VCaP (cell line): Measurements from ENCODE around the gene NDUFS8.

Experiments
- H3K27ac ChIP-seq: fragments of 450-650 bp; 2 replicates; pipeline ENCODE4 v1.5.1; 2017
- CTCF ChIP-seq: fragments of 450-650 bp; conservative IDR thresholded peaks from 2 replicates; pipeline ENCODE4 v1.5.1; 2017; ENCODE audit warnings: mild to moderate bottlenecking, moderate library complexity

The NDUFS8 gene

GRCh38 chr11:68074584-68075352, 44.3 kb downstream of the NDUFS8 start:
- no peak for TF ChIP-seq CTCF
- no peak overlapping the region for H3K27ac ChIP-seq

GRCh38 chr11:68076371-68077042, 46.0 kb downstream of the NDUFS8 start:
- H3K27ac ChIP-seq: no peak overlapping the region
- peak; percentile 21; the same call in 1 of the 2 replicates for TF ChIP-seq CTCF

- H3K27ac ChIP-seq: peak overlapping the region; percentile 74; the same call in 1 of the 2 replicates
- TF ChIP-seq CTCF: no peak
Observed at GRCh38 chr11:68077617-68078582, 47.4 kb downstream of the NDUFS8 start.

DNA sequence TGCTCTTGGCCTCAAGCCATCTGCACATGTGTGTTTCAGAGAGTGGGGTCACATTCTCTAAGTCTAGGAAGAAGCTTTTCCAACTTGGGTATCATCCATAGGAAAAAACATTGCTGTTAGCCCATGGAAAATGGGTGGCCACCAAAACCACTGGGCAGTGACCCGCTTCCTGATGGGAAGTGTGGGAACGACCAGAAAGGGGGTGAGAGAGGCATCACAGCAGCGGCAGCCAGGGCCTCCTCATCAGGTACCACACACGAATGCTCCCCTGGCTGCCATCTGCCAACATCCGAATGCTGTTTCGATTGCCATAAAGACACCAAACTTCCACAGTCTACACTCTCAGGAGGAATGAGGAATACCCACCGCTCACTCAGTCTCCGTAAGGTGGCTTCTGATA, 50.4 kb downstream of the NDUFS8 start:
- TF ChIP-seq CTCF: no peak
- H3K27ac ChIP-seq: peak overlapping the region; percentile 74

DNA sequence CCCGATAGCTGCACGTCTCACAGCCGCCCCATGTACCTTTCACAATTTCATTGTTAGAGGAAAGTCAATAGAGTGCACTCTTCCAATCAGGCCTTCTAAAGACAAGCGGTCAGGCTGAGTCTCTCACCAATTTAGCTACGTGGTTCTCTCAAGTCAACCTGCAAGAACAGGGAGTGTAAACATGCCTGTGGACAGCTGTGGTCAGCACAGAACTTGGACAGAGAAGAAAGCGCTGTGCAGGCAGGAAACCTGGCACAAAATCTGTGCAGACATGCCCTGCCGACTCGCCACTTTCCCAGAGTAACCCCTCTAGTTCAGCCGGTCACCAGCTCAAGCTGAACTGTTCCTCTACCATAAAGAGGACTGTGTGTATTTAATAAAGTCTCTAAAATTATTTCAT, 51.2 kb downstream of the NDUFS8 start:
- 0 out of 2 replicates have a peak, but pooled peaks have one; percentile 13 for TF ChIP-seq CTCF
- peak overlapping the region; percentile 74 for H3K27ac ChIP-seq

DNA sequence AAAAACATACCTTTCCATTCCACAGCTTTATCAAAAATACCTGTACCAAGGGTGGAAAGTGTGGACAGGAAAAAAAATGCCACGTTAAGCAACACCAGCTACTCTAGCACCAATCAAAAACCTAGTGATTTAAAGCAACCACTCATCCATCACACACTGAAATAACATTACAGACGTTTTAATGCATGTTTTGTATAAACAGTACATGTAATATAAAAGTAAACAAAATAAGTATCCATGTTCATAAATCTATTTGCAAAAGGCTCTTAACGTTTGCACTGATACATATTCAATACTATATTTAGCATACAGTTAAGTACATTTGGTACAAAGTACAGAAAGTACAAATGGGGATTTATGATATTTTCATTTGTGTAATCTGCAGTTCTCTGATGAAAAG, 52.0 kb downstream of the NDUFS8 start:
- TF ChIP-seq CTCF: no peak
- H3K27ac ChIP-seq: peak overlapping the region; percentile 74

- peak overlapping the region; percentile 74 for H3K27ac ChIP-seq
- no peak for TF ChIP-seq CTCF
Observed at GRCh38 chr11:68083517-68083916, 53.0 kb downstream of the NDUFS8 start.
